HG03045 (cell line): ENCODE measurements around the gene PANX3.
"Not testable (repeated sequence)": the region's sequence is repeated elsewhere in the genome, so short reads cannot be mapped to it uniquely, and the experiment has no call there.

Source experiments
- ATAC-seq: cut with Tn5 transposase; IDR thresholded peaks from one replicate; pipeline ENCODE4 v1.9.1; 2021; ENCODE audit warnings: mild to moderate bottlenecking, moderate library complexity; ENCODE audit not compliant: unreplicated experiment

PANX3 gene

GRCh38 chr11:124611064-124611463 lies at the start of gene PANX3:
PANX3 (plus strand) TSS chr11:124611428; CDS start chr11:124611557, 129 bp downstream.
- no peak for ATAC-seq

GRCh38 chr11:124569697-124570096 lies 41.5 kb upstream of the PANX3 start, which contains the start of gene OR8A1:
OR8A1 (plus strand) TSS chr11:124569997; CDS start chr11:124570120, 123 bp downstream.
- ATAC-seq = no peak

- no peak for ATAC-seq
Observed at GRCh38 chr11:124570160-124570559, 41.1 kb upstream of the PANX3 start.

GRCh38 chr11:124577716-124578427 lies 33.4 kb upstream of the PANX3 start:
- ATAC-seq = no peak

- no peak for ATAC-seq
Observed at GRCh38 chr11:124578761-124579160, 32.5 kb upstream of the PANX3 start.

- no peak for ATAC-seq
Observed at GRCh38 chr11:124581817-124582216, 29.4 kb upstream of the PANX3 start.

- ATAC-seq = no peak
Observed at GRCh38 chr11:124582565-124582964, 28.7 kb upstream of the PANX3 start.

GRCh38 chr11:124583781-124584180 lies 27.4 kb upstream of the PANX3 start:
- ATAC-seq = no peak

- no peak for ATAC-seq
Observed at GRCh38 chr11:124584681-124585372, 26.4 kb upstream of the PANX3 start.

- no peak for ATAC-seq
Observed at GRCh38 chr11:124586238-124586860, 24.9 kb upstream of the PANX3 start.

- no peak for ATAC-seq
Observed at GRCh38 chr11:124591430-124591829, 19.8 kb upstream of the PANX3 start.

- ATAC-seq = no peak
Observed at GRCh38 chr11:124592627-124593026, 18.6 kb upstream of the PANX3 start.

GRCh38 chr11:124595302-124595701 lies 15.9 kb upstream of the PANX3 start:
- no peak for ATAC-seq

- no peak for ATAC-seq
Observed at GRCh38 chr11:124597626-124598025, 13.6 kb upstream of the PANX3 start.

GRCh38 chr11:124600621-124601320 lies 10.5 kb upstream of the PANX3 start:
- no peak for ATAC-seq

- ATAC-seq = no peak
Observed at GRCh38 chr11:124602193-124602592, 9.0 kb upstream of the PANX3 start.

- not testable (repeated sequence) for ATAC-seq
Observed at GRCh38 chr11:124602723-124603122, 8.5 kb upstream of the PANX3 start.

GRCh38 chr11:124605719-124606118 lies 5.5 kb upstream of the PANX3 start:
- ATAC-seq = no peak

GRCh38 chr11:124608147-124608546 lies 3.1 kb upstream of the PANX3 start:
- no peak for ATAC-seq

- ATAC-seq = no peak
Observed at GRCh38 chr11:124610295-124610694, 933 bp upstream of the PANX3 start.

GRCh38 chr11:124612045-124612444 lies 817 bp downstream of the PANX3 start:
- ATAC-seq = no peak
